ENCODE measurements around the gene ARHGEF1.

- no peak for TF ChIP-seq POLR2AphosphoS5 (IDR thresholded peaks at IDR 0.05; ENCODE audit: low read depth, low read length)
- TF ChIP-seq TAF1 (IDR thresholded peaks at IDR 0.05; ENCODE audit: borderline replicate concordance, insufficient read depth, low read length): no peak
Observed at GRCh38 chr19:41892173-41892902, 9.4 kb downstream of the ARHGEF1 start.

Measured in PFSK-1 (cell line).